ENCODE results near the gene STMN3.

Gene STMN3

GRCh38 chr20:63653041-63653973, at the start of gene STMN3:
TSS of gene STMN3 (minus strand) at chr20:63653424. CDS start at chr20:63653345, 79 bp downstream.
- TF ChIP-seq CTCF (conservative IDR thresholded peaks at IDR 0.05; ENCODE audit: low read depth, low read length), result no peak
- peak; percentile 92 for DNase-seq (ENCODE audit: low read depth)
- peak within 1 kb of the TSS; percentile 58 for H3K4me3 ChIP-seq (ENCODE audit: low read depth, low read length)

DNA sequence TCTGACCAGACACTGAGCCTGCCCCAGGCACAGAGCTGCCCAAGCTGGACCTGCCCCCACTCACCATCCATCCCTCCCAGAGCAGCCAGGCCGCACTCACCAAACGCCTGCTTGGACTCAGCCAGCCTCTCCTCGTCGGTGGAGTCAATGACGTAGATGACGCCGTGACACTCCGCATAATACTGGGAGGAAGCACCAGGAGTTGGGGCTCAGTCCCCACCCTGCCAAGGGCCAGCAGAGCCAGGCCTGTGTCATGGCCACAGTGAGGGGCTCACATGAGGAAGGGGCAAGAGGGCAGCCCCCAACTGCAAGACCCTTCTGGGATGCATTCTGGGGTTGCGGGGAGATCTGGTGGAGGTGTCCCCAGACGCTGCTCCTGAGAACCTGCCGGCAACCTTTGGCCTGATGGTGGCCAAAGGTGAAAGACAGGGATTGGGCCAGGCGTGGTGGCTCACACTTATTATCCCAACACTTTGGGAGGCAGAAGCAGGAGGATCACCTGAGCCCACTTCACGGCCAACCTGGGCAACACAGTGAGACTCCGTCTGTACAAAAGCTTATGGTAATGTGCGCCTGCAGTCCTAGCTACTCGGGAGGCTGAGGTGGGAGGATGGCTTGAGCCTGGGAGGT, 48.9 kb upstream of the STMN3 start:
- TF ChIP-seq CTCF (conservative IDR thresholded peaks at IDR 0.05; ENCODE audit: low read depth, low read length), result no peak
- H3K4me3 ChIP-seq (ENCODE audit: low read depth, low read length), result no peak overlapping the region
- DNase-seq (ENCODE audit: low read depth), result no peak

DNA sequence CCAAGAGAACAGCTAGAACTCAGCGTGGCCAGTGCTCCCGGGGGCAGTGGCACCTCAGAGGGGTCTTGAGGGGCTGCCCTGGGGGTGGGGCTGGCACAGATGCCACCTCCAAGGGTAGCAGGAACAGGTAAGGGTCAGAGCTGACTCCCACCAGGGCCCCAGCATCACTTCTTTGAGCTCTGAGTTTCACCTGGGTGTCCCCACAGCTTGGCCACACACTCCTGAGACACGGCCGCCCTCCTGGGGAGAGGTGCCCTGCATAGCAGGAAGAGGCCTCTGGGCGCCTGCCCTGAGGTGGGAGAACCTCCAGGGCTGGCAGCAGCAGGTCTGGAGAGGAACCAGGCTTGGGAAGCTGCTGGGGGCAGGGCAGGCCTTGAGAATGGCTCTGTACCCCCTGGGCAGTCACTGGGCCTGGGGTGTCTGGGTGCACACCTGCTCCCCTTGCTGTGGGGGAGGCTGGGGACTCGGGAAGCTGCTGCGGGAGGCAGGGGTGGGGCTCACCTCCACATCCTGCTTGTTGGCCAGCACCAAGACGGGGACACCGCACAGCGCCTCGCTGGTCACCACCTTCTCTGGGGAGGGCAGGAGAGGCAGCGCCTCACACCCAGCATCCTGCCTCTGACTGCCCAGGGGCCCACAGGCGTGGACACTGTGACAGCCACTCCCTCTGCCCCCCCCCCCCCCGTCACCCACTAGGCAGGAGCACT, 48.3 kb upstream of the STMN3 start:
- DNase-seq (ENCODE audit: low read depth), result no peak
- H3K4me3 ChIP-seq (ENCODE audit: low read depth, low read length), result no peak overlapping the region
- no peak for TF ChIP-seq CTCF (conservative IDR thresholded peaks at IDR 0.05; ENCODE audit: low read depth, low read length)

GRCh38 chr20:63701051-63701328, 47.8 kb upstream of the STMN3 start:
- no peak overlapping the region for H3K4me3 ChIP-seq (ENCODE audit: low read depth, low read length)
- DNase-seq (ENCODE audit: low read depth), result no peak

GRCh38 chr20:63700199-63701050, 47.2 kb upstream of the STMN3 start:
- no peak for TF ChIP-seq CTCF (conservative IDR thresholded peaks at IDR 0.05; ENCODE audit: low read depth, low read length)
- no peak overlapping the region for H3K4me3 ChIP-seq (ENCODE audit: low read depth, low read length)
- no peak for DNase-seq (ENCODE audit: low read depth)

More at GRCh38 chr20:63701051-63701328, 47.8 kb upstream of the STMN3 start:
- TF ChIP-seq CTCF (conservative IDR thresholded peaks at IDR 0.05; ENCODE audit: low read depth, low read length), result no peak

DNA sequence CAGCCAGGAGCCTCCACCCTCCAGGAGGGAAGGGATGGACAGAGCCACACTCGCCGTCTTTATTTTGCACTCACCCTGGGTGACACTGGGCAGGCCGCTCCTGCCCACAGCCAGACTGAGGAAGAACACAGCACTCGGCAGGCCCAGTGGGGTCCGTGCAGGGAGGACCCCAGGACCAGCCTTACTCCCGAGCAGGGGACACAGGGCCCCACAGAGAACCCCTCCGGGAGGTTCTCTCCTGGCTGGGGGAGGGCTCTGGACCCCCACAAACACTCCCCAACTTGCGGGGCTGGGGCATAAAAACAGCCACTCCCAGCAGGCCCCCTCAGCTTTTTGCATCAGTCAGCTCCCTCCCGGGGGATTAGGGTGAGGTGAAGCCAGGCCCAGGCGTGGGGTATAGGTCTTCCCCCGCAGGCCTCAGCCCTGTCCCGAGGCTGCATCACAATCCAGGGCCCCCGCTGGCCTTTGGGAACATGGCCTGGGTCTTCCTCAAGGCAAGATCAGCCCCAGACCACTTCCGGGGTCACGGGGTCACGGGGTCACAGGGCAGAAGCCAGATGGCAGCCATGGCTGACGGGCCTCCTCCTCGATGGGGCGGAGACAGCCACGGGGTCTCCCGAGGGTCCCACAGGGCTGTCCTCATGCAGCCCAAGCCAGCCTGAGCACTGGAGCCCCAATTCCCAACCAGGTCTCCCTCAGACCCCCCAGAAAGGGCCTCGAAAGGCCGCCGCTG, 46.4 kb upstream of the STMN3 start:
- no peak overlapping the region for H3K4me3 ChIP-seq (ENCODE audit: low read depth, low read length)
- TF ChIP-seq CTCF (conservative IDR thresholded peaks at IDR 0.05; ENCODE audit: low read depth, low read length), result no peak
- DNase-seq (ENCODE audit: low read depth), result no peak
